ENCODE measurements around the gene SGTB. TPM values are rescaled to one million over a fixed set of nuclear protein-coding genes. Genes with fewer than 3 reads are reported as not detected.
"Not testable (repeated sequence)": the region's sequence is repeated elsewhere in the genome, so short reads cannot be mapped to it uniquely, and the experiment has no call there.

Gene SGTB
- total RNA-seq, 1 experiment from 2014 or later, result 7.1 TPM

- H3K4me3 ChIP-seq (ENCODE audit: insufficient read depth, low read depth, low read length), result no peak overlapping the region
- H3K36me3 ChIP-seq (replicated peaks; ENCODE audit: control insufficient read depth, insufficient read depth, low read length), result peaks cover 2% of the 10 kb centered on the region
- no peaks in the 10 kb centered on the region for H3K27me3 ChIP-seq (ENCODE audit: control insufficient read depth, insufficient read depth, low read length)
- no peak for DNase-seq
These were observed 3.2 kb downstream of the SGTB start for GRCh38 chr5:65718576-65719310.

DNA sequence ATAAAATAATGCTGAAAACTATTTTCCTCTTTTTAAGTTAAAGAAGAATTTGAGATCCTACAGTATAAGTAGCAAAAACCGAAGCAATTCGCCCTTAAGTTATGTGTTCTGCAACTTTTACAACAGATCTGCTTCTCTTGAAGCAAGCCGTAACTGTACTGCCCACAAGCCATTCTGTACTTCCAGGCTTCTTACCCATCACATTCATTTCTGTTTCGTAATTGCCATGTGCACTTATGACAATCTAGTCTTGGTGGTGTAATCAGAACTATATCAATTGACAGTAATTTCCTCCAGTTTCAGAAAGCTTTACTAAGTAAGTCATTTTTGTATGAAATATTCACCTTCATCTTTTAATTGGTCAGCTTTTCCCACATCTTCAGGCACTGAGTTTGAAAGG, 13.8 kb downstream of the SGTB start:
- Histone ChIP-seq H3K27me3 (ENCODE audit: control insufficient read depth, insufficient read depth, low read length) (no peaks in the 10 kb centered on the region), H3K36me3 (replicated peaks; ENCODE audit: control insufficient read depth, insufficient read depth, low read length) (peaks cover 5% of the 10 kb centered on the region), H3K4me3 (ENCODE audit: insufficient read depth, low read depth, low read length) (no peak overlapping the region)
- DNase-seq, result no peak

GRCh38 chr5:65707663-65708062, 14.2 kb downstream of the SGTB start:
- DNase-seq, result no peak
- no peaks in the 10 kb centered on the region for H3K27me3 ChIP-seq (ENCODE audit: control insufficient read depth, insufficient read depth, low read length)
- no peak overlapping the region for H3K4me3 ChIP-seq (ENCODE audit: insufficient read depth, low read depth, low read length)
- peaks cover 5% of the 10 kb centered on the region for H3K36me3 ChIP-seq (replicated peaks; ENCODE audit: control insufficient read depth, insufficient read depth, low read length)

DNA sequence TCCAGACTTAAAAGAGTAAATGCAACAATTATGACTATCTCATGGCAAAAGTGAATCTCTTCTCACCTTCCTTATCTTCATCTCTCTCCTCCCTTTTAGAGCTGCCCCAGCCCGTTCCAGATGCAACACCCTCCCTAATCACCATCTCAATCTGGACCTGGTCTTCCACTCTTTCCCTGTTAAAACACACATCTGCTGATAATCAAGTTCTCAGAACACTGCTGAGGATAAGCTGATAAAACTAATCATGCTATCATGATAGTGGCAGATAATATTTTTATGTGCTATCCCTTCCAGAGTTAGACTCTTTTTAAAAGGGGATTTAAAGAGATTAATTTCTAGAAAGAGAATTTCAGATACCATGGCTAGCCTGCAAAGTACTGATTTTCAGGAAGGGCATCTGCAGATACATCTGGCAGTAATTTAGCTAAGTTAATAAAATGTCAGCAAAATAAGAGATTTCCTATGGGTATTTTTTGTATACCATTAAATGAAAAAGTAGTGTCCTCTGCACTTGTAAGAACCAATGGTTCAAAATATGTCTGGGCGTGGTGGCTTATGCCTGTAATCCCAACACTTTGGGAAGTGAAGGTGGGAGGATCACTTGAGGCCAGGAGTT, 17.2 kb downstream of the SGTB start:
- Histone ChIP-seq H3K4me3 (ENCODE audit: insufficient read depth, low read depth, low read length) (no peak overlapping the region), H3K27me3 (ENCODE audit: control insufficient read depth, insufficient read depth, low read length) (no peaks in the 10 kb centered on the region), H3K36me3 (replicated peaks; ENCODE audit: control insufficient read depth, insufficient read depth, low read length) (no peaks in the 10 kb centered on the region; the same call in 1 of the 2 replicates)
- no peak for DNase-seq

DNA sequence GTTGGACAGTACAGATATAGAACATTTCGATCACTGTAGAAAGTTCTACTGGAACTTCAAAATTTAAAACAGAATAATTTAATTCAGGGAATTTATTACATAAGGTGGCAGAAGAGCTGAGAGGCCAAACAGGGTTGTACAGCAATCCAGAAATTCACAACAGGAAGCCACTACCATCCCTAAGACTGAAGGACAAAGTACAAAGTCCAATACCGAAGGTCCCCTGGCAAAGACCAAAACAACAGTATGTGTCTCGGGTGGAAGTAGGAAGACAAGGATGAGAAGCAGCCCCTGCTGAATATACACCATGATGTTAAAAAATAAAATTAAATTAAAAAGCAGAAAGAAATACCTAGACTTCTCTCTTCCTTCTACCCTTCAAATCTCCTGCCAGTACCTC, 19.9 kb downstream of the SGTB start:
- no peak overlapping the region for H3K4me3 ChIP-seq (ENCODE audit: insufficient read depth, low read depth, low read length)
- no peak for DNase-seq
- H3K36me3 ChIP-seq (replicated peaks; ENCODE audit: control insufficient read depth, insufficient read depth, low read length), result no peaks in the 10 kb centered on the region; the same call in 1 of the 2 replicates
- no peaks in the 10 kb centered on the region for H3K27me3 ChIP-seq (ENCODE audit: control insufficient read depth, insufficient read depth, low read length)

GRCh38 chr5:65699338-65699737, 22.6 kb downstream of the SGTB start:
- Histone ChIP-seq H3K36me3 (replicated peaks; ENCODE audit: control insufficient read depth, insufficient read depth, low read length) (no peaks in the 10 kb centered on the region; the same call in none of the 2 replicates), H3K4me3 (ENCODE audit: insufficient read depth, low read depth, low read length) (no peak overlapping the region), H3K27me3 (ENCODE audit: control insufficient read depth, insufficient read depth, low read length) (no peaks in the 10 kb centered on the region)
- DNase-seq, result no peak

- Histone ChIP-seq H3K36me3 (replicated peaks; ENCODE audit: control insufficient read depth, insufficient read depth, low read length) (no peaks in the 10 kb centered on the region; the same call in none of the 2 replicates), H3K27me3 (ENCODE audit: control insufficient read depth, insufficient read depth, low read length) (no peaks in the 10 kb centered on the region), H3K4me3 (ENCODE audit: insufficient read depth, low read depth, low read length) (no peak overlapping the region)
- DNase-seq, result no peak
These were observed 25.0 kb downstream of the SGTB start for GRCh38 chr5:65696892-65697291.

DNA sequence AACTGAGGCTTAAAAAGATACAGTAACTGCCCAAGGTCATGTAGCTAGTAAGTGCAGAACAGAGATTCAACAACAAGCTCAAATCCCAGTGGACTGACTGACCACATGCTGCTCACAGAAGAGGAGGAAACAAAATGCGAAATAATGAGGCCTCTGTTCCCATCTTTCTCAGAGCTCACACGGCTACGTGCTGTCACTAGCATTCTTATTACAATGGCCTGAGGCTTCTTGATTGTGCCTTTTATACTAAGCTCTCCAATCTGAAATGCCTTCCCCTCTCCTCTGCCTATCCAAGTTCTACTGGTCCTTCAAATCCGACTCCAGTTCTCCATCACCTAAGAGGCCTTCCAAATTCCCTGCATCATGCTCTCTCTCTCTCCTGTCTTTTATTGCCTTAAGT, 26.0 kb downstream of the SGTB start:
- H3K4me3 ChIP-seq (ENCODE audit: insufficient read depth, low read depth, low read length), result no peak overlapping the region
- peak; percentile 24 for DNase-seq
- no peaks in the 10 kb centered on the region; the same call in none of the 2 replicates for H3K36me3 ChIP-seq (replicated peaks; ENCODE audit: control insufficient read depth, insufficient read depth, low read length)
- H3K27me3 ChIP-seq (ENCODE audit: control insufficient read depth, insufficient read depth, low read length), result no peaks in the 10 kb centered on the region

DNA sequence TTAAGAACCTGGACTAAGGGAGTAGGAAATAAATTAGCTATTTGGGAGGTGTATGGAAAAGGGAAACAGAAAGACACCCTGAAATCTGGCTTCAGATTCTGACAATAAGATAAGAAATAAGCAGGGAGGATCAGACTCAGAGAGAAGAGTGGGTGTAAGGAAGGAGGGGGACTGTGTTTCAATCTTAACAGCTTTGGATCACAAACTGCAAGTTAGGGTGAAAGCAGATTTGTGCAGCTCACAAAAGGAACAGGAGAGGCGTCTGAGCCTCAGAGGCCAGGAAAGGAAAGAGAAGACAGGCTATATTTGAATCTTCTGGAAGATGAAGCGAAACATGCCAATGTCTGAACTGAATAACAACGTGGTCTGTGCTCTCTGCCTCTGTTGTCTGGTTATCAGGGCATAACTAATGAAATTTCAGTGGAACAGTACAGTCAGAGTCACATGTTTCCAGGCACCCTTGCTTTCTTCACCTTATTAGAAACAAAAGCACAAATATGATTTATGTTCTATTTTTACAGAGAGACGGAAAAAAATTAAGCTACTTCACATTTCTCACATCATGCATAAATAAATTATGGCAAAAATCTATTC, 26.6 kb downstream of the SGTB start:
- H3K27me3 ChIP-seq (ENCODE audit: control insufficient read depth, insufficient read depth, low read length), result no peaks in the 10 kb centered on the region
- H3K36me3 ChIP-seq (replicated peaks; ENCODE audit: control insufficient read depth, insufficient read depth, low read length), result no peaks in the 10 kb centered on the region; the same call in none of the 2 replicates
- no peak overlapping the region for H3K4me3 ChIP-seq (ENCODE audit: insufficient read depth, low read depth, low read length)
- no peak for DNase-seq

DNA sequence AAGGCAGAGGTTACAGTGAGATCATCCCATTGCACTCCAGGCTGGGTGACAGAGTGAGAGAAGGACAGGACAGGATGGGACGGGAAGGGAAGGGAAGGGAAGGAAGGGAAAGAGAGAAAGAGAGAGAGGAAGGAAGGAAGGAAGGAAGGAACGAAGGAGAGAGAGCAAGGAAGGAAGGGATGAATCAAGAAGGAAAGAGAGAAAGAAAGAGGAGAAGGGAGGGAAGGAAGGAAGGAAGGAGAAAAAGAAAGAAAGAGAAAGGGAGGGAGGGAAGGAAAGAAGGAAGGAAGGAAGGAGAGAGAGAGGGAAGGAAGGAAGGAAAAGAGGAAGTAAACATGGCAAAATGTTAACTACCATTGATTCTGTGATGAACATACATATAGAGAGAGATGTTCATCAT, 28.8 kb downstream of the SGTB start:
- no peaks in the 10 kb centered on the region for H3K27me3 ChIP-seq (ENCODE audit: control insufficient read depth, insufficient read depth, low read length)
- no peak for DNase-seq
- H3K4me3 ChIP-seq (ENCODE audit: insufficient read depth, low read depth, low read length), result no peak overlapping the region
- H3K36me3 ChIP-seq (replicated peaks; ENCODE audit: control insufficient read depth, insufficient read depth, low read length), result no peaks in the 10 kb centered on the region; the same call in none of the 2 replicates

- Histone ChIP-seq H3K4me3 (ENCODE audit: insufficient read depth, low read depth, low read length) (no peak overlapping the region), H3K36me3 (replicated peaks; ENCODE audit: control insufficient read depth, insufficient read depth, low read length) (peaks cover 2% of the 10 kb centered on the region), H3K27me3 (ENCODE audit: control insufficient read depth, insufficient read depth, low read length) (no peaks in the 10 kb centered on the region)
- no peak for DNase-seq
These were observed 39.8 kb downstream of the SGTB start for GRCh38 chr5:65682148-65682547.

GRCh38 chr5:65676056-65676455, 45.9 kb downstream of the SGTB start:
- DNase-seq; H3K27me3 ChIP-seq (ENCODE audit: control insufficient read depth, insufficient read depth, low read length); H3K36me3 ChIP-seq (replicated peaks; ENCODE audit: control insufficient read depth, insufficient read depth, low read length); H3K4me3 ChIP-seq (ENCODE audit: insufficient read depth, low read depth, low read length): not testable (repeated sequence)

GRCh38 chr5:65674749-65675148, 47.2 kb downstream of the SGTB start:
- DNase-seq, result no peak
- H3K27me3 ChIP-seq (ENCODE audit: control insufficient read depth, insufficient read depth, low read length), result no peaks in the 10 kb centered on the region

DNA sequence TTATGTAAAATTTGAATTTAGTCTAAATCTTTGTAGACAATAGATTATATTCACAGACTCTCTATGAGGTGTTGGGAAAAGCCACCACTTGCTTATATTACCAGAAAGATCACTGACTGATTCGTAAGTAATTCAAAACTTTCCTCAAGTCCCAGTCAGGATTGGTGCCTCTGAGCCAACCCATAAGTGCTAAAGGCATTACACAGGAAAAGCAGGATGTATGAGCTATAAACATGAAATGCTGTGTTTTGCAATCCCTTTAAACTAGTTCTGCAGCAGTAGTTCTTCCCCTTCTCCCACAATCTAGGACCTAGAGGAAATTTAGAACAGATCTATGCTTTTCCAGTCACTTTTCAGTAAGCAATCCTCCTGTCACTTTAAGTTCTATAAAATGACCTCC, 49.1 kb downstream of the SGTB start:
- Histone ChIP-seq H3K27me3 (ENCODE audit: control insufficient read depth, insufficient read depth, low read length) (no peaks in the 10 kb centered on the region), H3K36me3 (replicated peaks; ENCODE audit: control insufficient read depth, insufficient read depth, low read length) (peaks cover 2% of the 10 kb centered on the region), H3K4me3 (ENCODE audit: insufficient read depth, low read depth, low read length) (no peak overlapping the region)
- DNase-seq, result no peak

More at GRCh38 chr5:65674749-65675148, 47.2 kb downstream of the SGTB start:
- peaks cover 2% of the 10 kb centered on the region for H3K36me3 ChIP-seq (replicated peaks; ENCODE audit: control insufficient read depth, insufficient read depth, low read length)
- H3K4me3 ChIP-seq (ENCODE audit: insufficient read depth, low read depth, low read length), result no peak overlapping the region

DNA sequence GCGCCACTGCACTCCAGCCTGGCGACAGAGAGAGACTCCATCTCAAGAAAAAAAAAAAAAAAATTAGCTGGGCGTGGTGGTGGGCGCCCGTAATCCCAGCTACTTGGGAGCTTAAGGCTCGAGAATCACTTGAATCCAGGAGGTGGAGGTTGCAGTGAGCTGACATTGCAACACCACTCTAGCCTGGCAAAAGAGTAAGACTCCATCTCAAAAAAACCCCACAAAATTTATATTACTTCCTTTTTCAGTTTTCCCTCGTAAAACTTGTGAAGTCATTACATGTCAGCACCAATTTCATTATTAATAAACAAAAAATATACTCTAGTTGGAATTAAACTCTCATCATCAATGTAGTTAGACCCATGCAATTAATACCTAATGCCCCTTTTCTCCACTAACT, 53.2 kb downstream of the SGTB start:
- H3K27me3 ChIP-seq (ENCODE audit: control insufficient read depth, insufficient read depth, low read length), result no peaks in the 10 kb centered on the region
- no peak for DNase-seq
- H3K4me3 ChIP-seq (ENCODE audit: insufficient read depth, low read depth, low read length), result no peak overlapping the region
- peaks cover 2% of the 10 kb centered on the region; the same call in 1 of the 2 replicates for H3K36me3 ChIP-seq (replicated peaks; ENCODE audit: control insufficient read depth, insufficient read depth, low read length)

All from H7 (cell line).